Hematopoietic multipotent progenitor cell treated with erythropoietin and hydrocortisone succinate and interleukin-3 and kit ligand, for 6 days (in vitro differentiated cells): ENCODE measurements around the gene GCNT2.
"Not testable (repeated sequence)": the region's sequence is repeated elsewhere in the genome, so short reads cannot be mapped to it uniquely, and the experiment has no call there.

Source experiments
- DNase-seq: peaks from one replicate; pipeline ENCODE4 v3.0.0-alpha.2; 2015

GCNT2 gene

DNA sequence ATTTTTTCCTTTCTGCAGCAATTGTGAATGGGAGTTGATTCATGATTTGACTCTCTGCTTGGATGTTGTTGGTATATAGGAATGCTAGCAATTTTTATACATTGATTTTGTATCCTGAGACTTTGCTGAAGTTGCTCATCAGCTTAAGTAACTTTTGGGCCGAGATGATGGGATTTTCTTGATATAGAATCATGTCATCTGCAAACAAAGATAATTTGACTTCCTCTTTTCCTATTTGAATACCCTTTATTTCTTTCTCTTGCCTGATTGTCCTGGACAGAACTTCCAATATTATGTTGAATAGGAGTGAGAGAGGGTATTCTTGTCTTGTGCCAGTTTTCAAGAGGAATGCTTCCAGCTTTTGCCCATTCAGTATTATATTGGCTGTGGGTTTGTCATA, 144.4 kb downstream of the GCNT2 start:
- not testable (repeated sequence) for DNase-seq

DNA sequence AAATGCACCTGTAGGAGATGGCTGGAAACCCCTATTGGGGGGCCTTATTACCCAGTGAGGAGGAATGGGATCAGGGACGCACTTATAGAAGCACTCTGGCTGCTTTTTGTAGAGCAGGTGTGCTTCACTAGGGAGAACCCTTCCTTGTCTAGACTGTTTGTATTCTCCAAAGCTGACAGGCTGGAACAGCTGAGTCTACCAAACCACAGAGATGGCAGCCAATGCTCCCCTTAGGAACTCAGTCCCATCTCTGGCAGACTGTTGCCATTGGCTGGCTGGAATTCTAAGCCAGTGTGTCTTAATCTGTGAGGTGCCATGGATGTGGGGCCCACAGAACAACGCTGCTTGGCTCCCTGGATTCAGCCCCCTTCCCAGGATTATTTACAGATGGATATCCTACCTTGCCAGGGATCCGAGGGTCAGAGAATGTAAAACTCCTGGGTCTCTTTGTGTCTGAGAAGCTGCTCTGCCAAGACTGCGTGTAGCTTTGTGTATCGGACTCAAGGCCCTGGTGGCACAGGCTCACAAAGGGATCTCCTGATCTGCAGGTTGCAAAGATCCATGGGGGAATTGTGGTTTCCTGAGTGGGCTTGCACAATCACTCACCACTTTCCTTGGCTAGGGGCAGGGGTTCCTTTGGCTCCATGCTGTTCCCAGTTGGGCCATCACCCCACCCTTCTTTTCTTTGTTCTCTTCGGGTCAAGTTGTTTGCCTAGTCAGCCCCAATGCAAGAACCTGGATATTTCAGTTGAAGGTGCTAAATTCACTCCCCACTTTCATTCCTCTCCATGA, 147.2 kb downstream of the GCNT2 start:
- DNase-seq: no peak

DNA sequence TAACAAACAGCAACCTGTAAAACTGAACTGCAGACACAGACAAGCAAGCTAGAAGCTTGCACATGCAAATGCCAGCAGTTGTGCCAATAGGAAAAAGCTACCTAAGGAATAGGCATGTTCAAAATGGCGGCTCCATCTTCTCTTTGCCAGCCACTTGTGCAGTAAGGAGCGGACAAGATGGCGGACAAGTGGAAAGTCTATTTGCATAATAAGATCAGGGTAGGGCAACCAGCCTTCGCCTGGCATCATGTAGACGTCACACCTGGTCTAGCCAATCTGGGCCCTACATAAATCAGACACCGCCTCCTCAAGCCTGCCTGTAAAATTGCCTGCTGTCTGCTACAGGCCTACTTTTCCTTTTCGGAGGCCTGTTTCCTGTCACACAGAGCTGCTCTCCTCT, 155.3 kb downstream of the GCNT2 start:
- no peak for DNase-seq

DNA sequence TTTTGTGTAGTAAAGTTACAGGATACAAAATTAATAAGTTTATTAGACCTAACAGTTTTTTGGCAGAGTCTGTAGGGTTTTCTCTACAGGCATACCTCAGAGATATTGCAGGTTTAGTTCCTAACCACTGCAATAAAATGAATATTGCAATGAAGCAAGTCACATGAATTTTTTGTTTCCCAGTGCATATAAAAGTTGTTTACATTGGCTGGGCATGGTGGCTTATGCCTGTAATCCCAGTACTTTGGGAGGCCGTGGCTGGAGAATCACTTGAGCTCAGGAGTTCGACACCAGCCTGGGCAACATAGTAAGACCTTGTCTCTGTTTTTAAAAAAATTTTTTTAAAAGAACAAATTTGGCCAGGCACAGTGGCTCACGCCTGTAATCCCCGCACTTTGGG, 157.3 kb downstream of the GCNT2 start:
- no peak for DNase-seq
